GM10266 (cell line): ENCODE results near the gene HBQ1.
"Not testable (repeated sequence)": the region's sequence is repeated elsewhere in the genome, so short reads cannot be mapped to it uniquely, and the experiment has no call there.

Experiments used
- DNase-seq: peaks from one replicate; pipeline ENCODE4 v3.0.0; 2012; ENCODE audit errors: extremely low spot score
- CTCF ChIP-seq: IDR thresholded peaks from 2 replicates; pipeline ENCODE4 v1.5.1; 2012; ENCODE audit warnings: mild to moderate bottlenecking, low read depth; ENCODE audit not compliant: control insufficient read depth, insufficient read depth; ENCODE audit errors: missing control alignments

The HBQ1 gene

GRCh38 chr16:193441-193840 lies 13.2 kb downstream of the HBQ1 start:
- no peak for DNase-seq
- TF ChIP-seq CTCF, result no peak

GRCh38 chr16:194516-194915 lies 14.3 kb downstream of the HBQ1 start:
- no peak for TF ChIP-seq CTCF
- no peak for DNase-seq

DNA sequence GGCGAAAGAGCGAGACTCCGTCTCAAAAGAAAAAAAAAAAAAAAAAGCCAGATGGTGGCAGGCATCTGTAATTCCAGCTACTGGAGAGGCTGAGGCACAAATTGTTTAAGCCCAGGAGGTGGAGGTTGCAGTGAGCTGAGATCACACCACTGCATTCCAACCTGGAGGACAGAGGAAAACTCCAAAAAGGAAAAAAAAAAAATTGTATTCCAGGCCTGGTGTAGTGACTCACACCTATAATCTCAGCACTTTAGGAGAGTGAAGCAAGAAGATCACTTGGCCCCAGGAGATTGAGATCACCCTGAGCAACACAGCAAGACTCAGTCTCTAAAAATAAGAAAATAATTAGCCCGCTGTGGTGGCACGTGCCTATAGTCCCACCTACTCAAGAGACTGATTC lies 20.1 kb downstream of the HBQ1 start:
- no peak for DNase-seq
- no peak for TF ChIP-seq CTCF

DNA sequence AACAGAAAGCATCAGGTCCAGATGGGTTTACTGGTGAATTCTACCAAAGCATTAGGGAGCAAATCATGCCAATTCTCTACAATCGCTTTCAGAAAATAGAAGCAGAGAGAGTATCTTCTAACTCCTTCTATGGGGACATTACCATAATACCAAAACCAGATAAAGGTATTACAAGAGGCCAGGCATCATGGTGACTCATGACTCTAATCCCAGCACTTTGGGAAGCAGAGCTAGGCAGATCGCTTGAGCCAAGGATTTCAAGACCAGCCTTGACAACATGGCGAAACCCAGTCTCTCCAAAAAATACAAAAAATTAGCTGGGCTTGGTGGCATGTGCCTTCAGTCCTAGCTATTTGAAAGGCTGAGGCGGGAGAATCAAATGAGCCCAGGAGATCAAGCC lies 23.0 kb downstream of the HBQ1 start:
- DNase-seq, result no peak
- TF ChIP-seq CTCF, result no peak

DNA sequence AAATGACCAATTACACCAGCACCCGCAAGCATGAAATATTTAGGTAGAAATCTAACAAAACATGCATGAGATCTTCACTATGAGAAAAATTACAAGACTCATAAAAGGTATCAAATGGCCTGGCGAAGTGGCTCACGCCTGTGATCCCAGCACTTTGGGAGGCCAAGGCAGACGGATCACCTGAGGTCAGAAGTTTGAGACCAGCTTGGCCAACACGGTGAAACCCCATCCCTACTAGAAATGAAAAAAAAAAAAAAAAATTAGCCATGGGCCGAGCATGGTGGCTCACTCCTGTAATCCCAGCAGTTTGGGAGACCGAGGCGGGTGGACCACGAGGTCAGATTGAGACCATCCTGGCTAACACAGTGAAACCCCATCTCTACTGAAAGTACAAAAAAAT lies 23.8 kb downstream of the HBQ1 start:
- not testable (repeated sequence) for DNase-seq

GRCh38 chr16:209359-209758 lies 29.1 kb downstream of the HBQ1 start:
- DNase-seq, result not testable (repeated sequence)

- DNase-seq, result not testable (repeated sequence)
Observed at GRCh38 chr16:211631-212180, 31.4 kb downstream of the HBQ1 start.

DNA sequence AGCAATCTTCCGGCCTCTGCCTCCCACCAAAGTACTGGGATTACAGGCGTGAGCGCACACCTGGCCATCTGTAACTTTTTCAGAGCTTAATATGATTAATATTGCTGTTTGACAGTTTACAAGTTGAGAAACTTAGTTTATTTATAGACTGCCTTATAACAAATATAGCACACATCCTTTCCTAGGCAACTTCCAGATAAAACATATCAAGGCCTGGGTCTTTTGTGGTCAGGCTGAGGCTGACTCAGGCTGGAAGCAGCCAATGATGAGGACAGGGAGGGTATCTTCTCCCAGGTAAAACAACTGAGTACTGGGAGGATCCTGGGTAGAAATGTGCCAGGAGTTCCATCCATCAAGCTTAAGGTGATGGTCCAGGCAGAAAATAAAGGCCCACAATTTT lies 32.7 kb downstream of the HBQ1 start:
- DNase-seq, result no peak
- TF ChIP-seq CTCF, result no peak

GRCh38 chr16:220021-220420 lies 39.8 kb downstream of the HBQ1 start:
- TF ChIP-seq CTCF, result no peak
- DNase-seq, result no peak
